Uterus (tissue), 4 donors: ENCODE results near the gene PWWP2B. TPM values are rescaled to one million over a fixed set of nuclear protein-coding genes. Genes with fewer than 3 reads are reported as not detected.

Experiments
- DNase-seq, 2 donors: peaks; one replicate each; pipeline ENCODE4 v3.0.0-alpha.2; 2019 to 2020
- H3K27ac ChIP-seq, 2 donors: fragments of 200-600 bp; sonication (generic); 1 replicate in 1 of 2; 2 replicates in 1 of 2; pipeline ENCODE4 v1.5.1; 2016 to 2018
- H3K27me3 ChIP-seq, 2 donors: fragments of 200-600 bp; sonication (generic); one replicate each; pipeline ENCODE4 v1.5.1; 2018 to 2019; ENCODE audit warnings: control low read depth in 1 of 2
- H3K36me3 ChIP-seq, 2 donors: fragments of 200-600 bp; sonication (generic); one replicate each; pipeline ENCODE4 v1.5.1; 2019; ENCODE audit warnings: control low read depth in 1 of 2
- H3K4me1 ChIP-seq, 2 donors: fragments of 200-600 bp; sonication (generic); one replicate each; pipeline ENCODE4 v1.5.1; 2018 to 2019; ENCODE audit warnings: control low read depth in 1 of 2
- H3K4me3 ChIP-seq, 2 donors: fragments of 200-600 bp; sonication (generic); 1 replicate in 1 of 2; 2 replicates in 1 of 2; pipeline ENCODE4 v1.5.1; 2018 to 2019; ENCODE audit warnings: mild to moderate bottlenecking in 1 of 2
- H3K9me3 ChIP-seq, 2 donors: fragments of 200-600 bp; sonication (generic); one replicate each; pipeline ENCODE4 v1.5.1; 2019; ENCODE audit warnings: control low read depth in 1 of 2
- POLR2A ChIP-seq, 2 donors: fragments of 450-650 bp; IDR thresholded peaks; one replicate each; pipeline ENCODE4 v1.6.1; 2016; ENCODE audit warnings: antibody characterized with exemption in 2 of 2, mild to moderate bottlenecking in 1 of 2, moderate library complexity in 1 of 2
- intact Hi-C: fragments of 100-400 bp; cut with DNase I; formaldehyde crosslinking; loops from one replicate; pipeline ENCODE4 v1.15.1; 2023; ENCODE audit warnings: low total_unique reads
- total RNA-seq, 4 donors: library from RNA; depleted of rRNA in 3 of 4; stranded (reverse); fragments of >200 nt in 3 of 4; gene quantifications; one replicate each; pipeline versions ENCODE4 v1.1.0 to v1.2.4, GENCODE V29; 2014 to 2023
- TF ChIP-seq, protein P1 (sequence below), 4 experiments: fragments of 200-600 bp in 2 of 4; fragments of 450-650 bp in 2 of 4; sonication (generic) in 2 of 4; IDR thresholded peaks; one replicate each; pipeline ENCODE4 v1.5.1; 2016 to 2019; ENCODE audit warnings: antibody characterized with exemption in 4 of 4, mild to moderate bottlenecking in 2 of 4, moderate library complexity in 1 of 4
- donor health status: DM: yes; HTN: yes; CAD: no.

The PWWP2B gene
- total RNA-seq, 4 donors from 2014 or later: 0.29 to 27.6 (median 8.3) TPM

DNA sequence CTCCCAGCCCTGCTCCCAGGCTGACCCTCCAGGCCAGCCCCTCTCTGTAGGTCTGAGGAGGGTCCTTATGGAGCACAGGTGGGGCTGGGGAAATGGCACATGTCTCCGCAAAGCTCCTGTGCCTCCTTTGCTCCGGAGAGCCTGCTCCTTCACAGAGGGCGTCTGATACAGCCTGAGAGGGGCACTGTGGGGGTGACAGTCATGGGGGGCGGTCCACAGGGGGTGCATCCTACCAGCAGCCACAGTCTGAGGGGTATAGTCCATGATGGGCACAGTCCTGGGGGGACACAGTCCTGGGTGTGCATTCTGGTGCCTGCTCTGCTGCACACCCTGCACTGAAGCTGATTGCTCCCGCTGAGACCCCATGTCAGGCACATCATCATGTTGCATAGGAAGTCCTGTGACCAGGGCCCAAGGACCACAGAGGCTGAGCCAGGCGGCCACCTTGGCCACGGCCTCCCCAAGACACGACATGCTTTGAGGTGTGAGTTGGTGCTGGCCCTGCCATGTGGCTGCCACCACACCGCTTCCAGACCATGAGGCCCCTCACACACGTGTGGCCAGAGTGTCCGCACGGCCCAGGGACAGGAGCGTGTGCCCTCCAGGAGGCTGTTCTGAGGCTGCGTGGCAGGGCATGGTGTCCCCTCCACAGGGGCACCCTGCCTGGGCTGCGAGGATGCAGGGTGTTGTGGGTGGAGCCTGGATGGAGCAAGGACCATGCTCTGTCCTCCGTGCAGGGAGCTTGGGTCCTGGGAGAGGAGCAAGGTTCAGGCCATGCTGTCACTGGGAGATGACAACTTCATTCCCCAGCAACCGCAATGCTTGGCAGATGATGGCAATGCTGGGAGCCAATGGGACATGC lies 59.2 kb downstream of the PWWP2B start:
- H3K27me3 ChIP-seq: no peaks in the 10 kb centered on the region
- peaks cover 0 to 16% of the 10 kb centered on the region in 2 donors for H3K4me1 ChIP-seq
- intact Hi-C loops: no loop called here

GRCh38 chr10:132456881-132457280 lies 59.9 kb downstream of the PWWP2B start:
- no peak for TF ChIP-seq POLR2A (IDR thresholded peaks at IDR 0.05)
- TF ChIP-seq, protein P1, sequence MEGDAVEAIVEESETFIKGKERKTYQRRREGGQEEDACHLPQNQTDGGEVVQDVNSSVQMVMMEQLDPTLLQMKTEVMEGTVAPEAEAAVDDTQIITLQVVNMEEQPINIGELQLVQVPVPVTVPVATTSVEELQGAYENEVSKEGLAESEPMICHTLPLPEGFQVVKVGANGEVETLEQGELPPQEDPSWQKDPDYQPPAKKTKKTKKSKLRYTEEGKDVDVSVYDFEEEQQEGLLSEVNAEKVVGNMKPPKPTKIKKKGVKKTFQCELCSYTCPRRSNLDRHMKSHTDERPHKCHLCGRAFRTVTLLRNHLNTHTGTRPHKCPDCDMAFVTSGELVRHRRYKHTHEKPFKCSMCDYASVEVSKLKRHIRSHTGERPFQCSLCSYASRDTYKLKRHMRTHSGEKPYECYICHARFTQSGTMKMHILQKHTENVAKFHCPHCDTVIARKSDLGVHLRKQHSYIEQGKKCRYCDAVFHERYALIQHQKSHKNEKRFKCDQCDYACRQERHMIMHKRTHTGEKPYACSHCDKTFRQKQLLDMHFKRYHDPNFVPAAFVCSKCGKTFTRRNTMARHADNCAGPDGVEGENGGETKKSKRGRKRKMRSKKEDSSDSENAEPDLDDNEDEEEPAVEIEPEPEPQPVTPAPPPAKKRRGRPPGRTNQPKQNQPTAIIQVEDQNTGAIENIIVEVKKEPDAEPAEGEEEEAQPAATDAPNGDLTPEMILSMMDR (IDR thresholded peaks at IDR 0.05): no peak
- H3K9me3 ChIP-seq: no peaks in the 10 kb centered on the region
- DNase-seq: no peak
- no peak overlapping the region for H3K27ac ChIP-seq
- H3K4me3 ChIP-seq: no peak overlapping the region
- H3K4me1 ChIP-seq: peaks cover 0 to 16% of the 10 kb centered on the region in 2 donors
- intact Hi-C loops: no loop called here
- no peaks in the 10 kb centered on the region for H3K27me3 ChIP-seq
- H3K36me3 ChIP-seq: no peaks in the 10 kb centered on the region

More for the DNA sequence above, 59.2 kb downstream of the PWWP2B start:
- Histone ChIP-seq H3K9me3 (no peaks in the 10 kb centered on the region), H3K36me3 (no peaks in the 10 kb centered on the region), H3K4me3 (no peak overlapping the region), H3K27ac (no peak overlapping the region)
- no peak for TF ChIP-seq POLR2A (IDR thresholded peaks at IDR 0.05)
- TF ChIP-seq, protein P1 (IDR thresholded peaks at IDR 0.05): no peak
- no peak for DNase-seq

DNA sequence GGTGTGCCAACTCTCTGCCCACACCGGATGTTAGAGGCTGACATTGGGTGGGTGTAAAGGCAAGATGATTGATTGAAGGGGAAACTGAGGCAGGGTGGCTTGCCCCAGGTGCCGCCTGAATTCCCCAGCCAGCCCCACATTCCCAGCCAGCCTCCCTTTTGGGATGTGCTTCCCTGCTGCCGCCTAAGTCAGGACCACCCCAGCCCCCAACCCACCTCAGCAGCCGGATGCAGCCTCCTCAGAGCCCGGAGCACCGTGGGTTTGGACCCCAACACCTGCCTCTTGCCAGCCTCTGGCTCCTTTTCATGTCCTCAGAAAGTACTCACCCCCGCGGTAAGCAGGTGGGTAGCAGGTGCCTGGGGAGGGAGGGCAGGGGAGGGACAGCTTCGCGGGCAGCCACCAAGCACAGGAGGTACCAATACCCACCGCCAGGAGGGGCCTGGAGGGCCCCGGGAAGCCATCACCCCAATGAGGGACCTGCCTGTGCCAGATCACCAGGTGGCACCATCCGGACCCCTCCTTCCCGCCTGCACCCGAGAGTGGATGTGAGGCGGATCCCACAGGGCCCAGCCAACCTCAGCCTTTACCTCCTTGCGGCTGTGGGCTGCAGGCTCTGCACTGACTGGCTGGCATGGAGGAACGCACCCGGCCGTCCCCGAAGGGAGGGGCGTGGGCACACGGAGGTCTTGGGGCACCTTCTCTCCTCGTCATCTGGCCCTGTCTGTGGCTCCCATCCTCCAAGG lies 60.5 kb downstream of the PWWP2B start:
- no peak overlapping the region for H3K27ac ChIP-seq
- peaks cover 0 to 15% of the 10 kb centered on the region in 2 donors for H3K4me1 ChIP-seq
- no peak for DNase-seq
- H3K27me3 ChIP-seq: no peaks in the 10 kb centered on the region
- intact Hi-C loops: loop anchor here (2.0 kb wide), 1 partner anchor 179 kb away; no protein-coding TSS in a partner anchor
- no peaks in the 10 kb centered on the region for H3K36me3 ChIP-seq
- H3K9me3 ChIP-seq: no peaks in the 10 kb centered on the region
- H3K4me3 ChIP-seq: no peak overlapping the region
- TF ChIP-seq, protein P1 (IDR thresholded peaks at IDR 0.05): no peak
- TF ChIP-seq POLR2A (IDR thresholded peaks at IDR 0.05): no peak

DNA sequence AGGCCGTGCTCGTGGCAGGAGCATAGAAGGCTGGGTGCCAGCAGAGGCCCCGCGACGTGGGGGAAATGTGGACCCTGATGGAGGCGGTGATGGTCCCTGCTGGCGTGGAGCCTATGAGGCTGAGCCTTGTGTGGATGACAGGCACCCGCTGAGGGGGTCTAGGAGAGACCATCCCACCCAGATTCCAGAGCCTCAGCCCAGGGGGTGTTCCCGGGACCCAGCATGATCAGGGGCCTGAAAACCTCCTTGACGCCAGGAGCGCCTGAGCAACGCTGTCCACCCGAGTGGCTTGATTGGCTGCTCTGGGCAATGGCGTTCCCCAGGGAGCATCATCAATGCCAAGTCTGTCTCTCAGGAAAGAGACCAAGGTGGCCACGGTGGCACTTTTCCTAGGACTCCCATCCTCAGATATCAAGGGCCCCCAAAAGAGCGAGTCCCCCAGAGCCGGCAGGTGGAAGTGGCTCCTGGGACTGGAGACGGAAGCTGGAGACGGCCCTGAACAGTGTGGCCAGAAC lies 61.1 kb downstream of the PWWP2B start:
- H3K27ac ChIP-seq: no peak overlapping the region

More for the DNA sequence above, 61.1 kb downstream of the PWWP2B start:
- H3K36me3 ChIP-seq: no peaks in the 10 kb centered on the region
- H3K27me3 ChIP-seq: no peaks in the 10 kb centered on the region
- DNase-seq: no peak
- TF ChIP-seq POLR2A (IDR thresholded peaks at IDR 0.05): no peak
- TF ChIP-seq, protein P1 (IDR thresholded peaks at IDR 0.05): no peak
- no peak overlapping the region for H3K4me3 ChIP-seq
- no peaks in the 10 kb centered on the region for H3K9me3 ChIP-seq
- peaks cover 0 to 10% of the 10 kb centered on the region in 2 donors for H3K4me1 ChIP-seq
- intact Hi-C loops: loop anchor here (2.0 kb wide), 1 partner anchor 179 kb away; no protein-coding TSS in a partner anchor
